H9 (cell line): ENCODE results near the gene XXYLT1. TPM values are rescaled to one million over a fixed set of nuclear protein-coding genes. Genes with fewer than 3 reads are reported as not detected.
A peak's percentile ranks its signal among the peaks of the same experiment; 100 is the strongest.

Experiments used
- DNase-seq: peaks from one replicate; pipeline ENCODE4 v3.0.0-alpha.2; 2017
- H2AFZ ChIP-seq: one replicate; pipeline ENCODE4 v1.6.1; 2013; ENCODE audit warnings: mild to moderate bottlenecking, low read length, control low read depth, moderate library complexity
- H2AK5ac ChIP-seq: 2 replicates; pipeline ENCODE4 v1.6.1; 2013; ENCODE audit warnings: low read length, control low read depth, mixed read lengths; ENCODE audit not compliant: insufficient read length
- H2BK120ac ChIP-seq: one replicate; pipeline ENCODE4 v1.6.1; 2013; ENCODE audit warnings: low read depth, mild to moderate bottlenecking, low read length, control low read depth, inconsistent platforms; ENCODE audit not compliant: poor library complexity, severe bottlenecking
- H2BK12ac ChIP-seq: 2 replicates; pipeline ENCODE4 v1.6.1; 2013; ENCODE audit warnings: low read length, control low read depth, mixed read lengths, low read depth; ENCODE audit not compliant: insufficient read length
- H2BK15ac ChIP-seq: 2 replicates; pipeline ENCODE4 v1.6.1; 2013; ENCODE audit warnings: low read depth, low read length, control low read depth
- H2BK20ac ChIP-seq: one replicate; pipeline ENCODE4 v1.6.1; 2013; ENCODE audit warnings: low read depth, mild to moderate bottlenecking, low read length, control low read depth, inconsistent platforms; ENCODE audit not compliant: poor library complexity, severe bottlenecking
- H2BK5ac ChIP-seq: 2 replicates; pipeline ENCODE4 v1.6.1; 2013; ENCODE audit warnings: low read length, control low read depth, mixed read lengths; ENCODE audit not compliant: insufficient read length
- H3K14ac ChIP-seq: 2 replicates; pipeline ENCODE4 v1.6.1; 2013; ENCODE audit warnings: low read length, control low read depth; ENCODE audit not compliant: insufficient read depth
- H3K18ac ChIP-seq: 2 replicates; pipeline ENCODE4 v1.6.1; 2013; ENCODE audit warnings: low read depth, mild to moderate bottlenecking, mixed read lengths, low read length, control low read depth; ENCODE audit not compliant: insufficient read length
- H3K23ac ChIP-seq: 2 replicates; pipeline ENCODE4 v1.6.1; 2013; ENCODE audit warnings: low read length, control low read depth, mixed read lengths, low read depth; ENCODE audit not compliant: insufficient read length
- H3K23me2 ChIP-seq: 2 replicates; pipeline ENCODE4 v1.6.1; 2013; ENCODE audit warnings: low read depth, mild to moderate bottlenecking, mixed read lengths, low read length, control low read depth; ENCODE audit not compliant: insufficient read length, poor library complexity, severe bottlenecking
- H3K27ac ChIP-seq: 2 replicates; pipeline ENCODE4 v1.5.1; 2013; ENCODE audit warnings: low read length, control low read depth, mixed read lengths, low read depth; ENCODE audit not compliant: insufficient read length
- H3K27me3 ChIP-seq: 2 replicates; pipeline ENCODE4 v1.6.1; 2013; ENCODE audit warnings: low read length, control low read depth, inconsistent platforms; ENCODE audit not compliant: insufficient read depth
- H3K4ac ChIP-seq: 2 replicates; pipeline ENCODE4 v1.6.1; 2013; ENCODE audit warnings: low read depth, mild to moderate bottlenecking, control low read depth, inconsistent platforms, low read length, moderate library complexity
- H3K4me1 ChIP-seq: 2 replicates; pipeline ENCODE4 v1.6.1; 2013; ENCODE audit warnings: low read length, control low read depth, inconsistent platforms; ENCODE audit not compliant: insufficient read depth
- H3K4me2 ChIP-seq: 2 replicates; pipeline ENCODE4 v1.6.1; 2013; ENCODE audit warnings: low read length, control low read depth, mixed read lengths; ENCODE audit not compliant: insufficient read length, insufficient read depth
- H3K56ac ChIP-seq: 2 replicates; pipeline ENCODE4 v1.6.1; 2013; ENCODE audit warnings: low read depth, mild to moderate bottlenecking, mixed read lengths, low read length, control low read depth; ENCODE audit not compliant: insufficient read length
- H3K79me1 ChIP-seq: 2 replicates; pipeline ENCODE4 v1.6.1; 2013; ENCODE audit warnings: low read depth, mild to moderate bottlenecking, moderate library complexity, low read length, control low read depth, inconsistent platforms; ENCODE audit not compliant: insufficient read depth, poor library complexity, severe bottlenecking
- H3K79me2 ChIP-seq: 2 replicates; pipeline ENCODE4 v1.6.1; 2013; ENCODE audit warnings: low read length, control low read depth, inconsistent platforms; ENCODE audit not compliant: insufficient read depth
- H3K9ac ChIP-seq: 2 replicates; pipeline ENCODE4 v1.6.1; 2013; ENCODE audit warnings: low read length, control low read depth, mixed read lengths; ENCODE audit not compliant: insufficient read length; ENCODE audit errors: extremely low read depth
- H3K9me3 ChIP-seq: one replicate; pipeline ENCODE4 v1.6.1; 2013; ENCODE audit warnings: low read depth, low read length, inconsistent platforms; ENCODE audit not compliant: control insufficient read depth
- H3T11ph ChIP-seq: one replicate; pipeline ENCODE4 v1.6.1; 2013; ENCODE audit warnings: mild to moderate bottlenecking, low read length, control low read depth, inconsistent platforms
- H4K20me1 ChIP-seq: one replicate; pipeline ENCODE4 v1.6.1; 2013; ENCODE audit not compliant: control insufficient read depth, insufficient read length, insufficient read depth
- H4K5ac ChIP-seq: 2 replicates; pipeline ENCODE4 v1.6.1; 2013; ENCODE audit warnings: low read depth, mild to moderate bottlenecking, mixed read lengths, low read length, control low read depth; ENCODE audit not compliant: insufficient read length
- H4K8ac ChIP-seq: replicated peaks from 2 replicates; pipeline ENCODE4 v1.6.1; 2013; ENCODE audit warnings: low read length, control low read depth, mixed read lengths, low read depth; ENCODE audit not compliant: insufficient read length
- H4K91ac ChIP-seq: 2 replicates; pipeline ENCODE4 v1.6.1; 2013; ENCODE audit warnings: low read depth, mild to moderate bottlenecking, moderate library complexity, mixed read lengths, low read length, control low read depth; ENCODE audit not compliant: insufficient read length
- H3K27ac Mint-ChIP-seq, 3 experiments: 2 replicates in 2 of 3; 3 replicates in 1 of 3; pipeline ENCODE4 v1.8.0; 2020 to 2021; ENCODE audit warnings: mixed read lengths in 3 of 3, mild to moderate bottlenecking in 1 of 3, moderate library complexity in 1 of 3
- H3K27me3 Mint-ChIP-seq: 2 replicates; pipeline ENCODE4 v1.8.0; 2021; ENCODE audit warnings: low read depth, mild to moderate bottlenecking, moderate library complexity, mixed read lengths
- H3K36me3 Mint-ChIP-seq, 3 experiments: 2 replicates in 2 of 3; 3 replicates in 1 of 3; pipeline ENCODE4 v1.8.0; 2020 to 2021; ENCODE audit warnings: low read depth in 3 of 3, mixed read lengths in 3 of 3; ENCODE audit not compliant: insufficient read depth in 1 of 3
- H3K4me1 Mint-ChIP-seq, 2 experiments: 2 replicates each; pipeline ENCODE4 v1.8.0; 2020; ENCODE audit warnings: mixed read lengths in 2 of 2
- H3K4me3 Mint-ChIP-seq, 2 experiments: 2 replicates in 1 of 2; 3 replicates in 1 of 2; pipeline ENCODE4 v1.8.0; 2020 to 2021; ENCODE audit warnings: mild to moderate bottlenecking in 2 of 2, mixed read lengths in 2 of 2, moderate library complexity in 1 of 2
- H3K9me3 Mint-ChIP-seq, 2 experiments: 2 replicates in 1 of 2; 3 replicates in 1 of 2; pipeline ENCODE4 v1.8.0; 2020; ENCODE audit warnings: mild to moderate bottlenecking in 2 of 2, mixed read lengths in 2 of 2, moderate library complexity in 1 of 2
- WGBS: extraction: QIAGEN DNeasy Blood & Tissue Kit; methylation state at CpG from one replicate; pipeline ENCODE4 v1.1.7; 2013; ENCODE audit warnings: missing lambda C conversion rate, low lambda C conversion rate, mixed read lengths; ENCODE audit not compliant: insufficient read length; ENCODE audit errors: extremely low coverage; 5-methylcytosine and 5-hydroxymethylcytosine counted together
- total RNA-seq: library from RNA; stranded (reverse); gene quantifications from 2 replicates; pipeline ENCODE4 v1.2.1, GENCODE V29; 2021
- TF ChIP-seq, protein P1 (sequence below): fragments of 200-600 bp; sonication (generic); conservative IDR thresholded peaks from 3 replicates; pipeline ENCODE4 v1.8.0; 2021; ENCODE audit warnings: antibody characterized with exemption, mild to moderate bottlenecking

Gene XXYLT1
- total RNA-seq, 1 experiment from 2014 or later, result 22.7 TPM

DNA sequence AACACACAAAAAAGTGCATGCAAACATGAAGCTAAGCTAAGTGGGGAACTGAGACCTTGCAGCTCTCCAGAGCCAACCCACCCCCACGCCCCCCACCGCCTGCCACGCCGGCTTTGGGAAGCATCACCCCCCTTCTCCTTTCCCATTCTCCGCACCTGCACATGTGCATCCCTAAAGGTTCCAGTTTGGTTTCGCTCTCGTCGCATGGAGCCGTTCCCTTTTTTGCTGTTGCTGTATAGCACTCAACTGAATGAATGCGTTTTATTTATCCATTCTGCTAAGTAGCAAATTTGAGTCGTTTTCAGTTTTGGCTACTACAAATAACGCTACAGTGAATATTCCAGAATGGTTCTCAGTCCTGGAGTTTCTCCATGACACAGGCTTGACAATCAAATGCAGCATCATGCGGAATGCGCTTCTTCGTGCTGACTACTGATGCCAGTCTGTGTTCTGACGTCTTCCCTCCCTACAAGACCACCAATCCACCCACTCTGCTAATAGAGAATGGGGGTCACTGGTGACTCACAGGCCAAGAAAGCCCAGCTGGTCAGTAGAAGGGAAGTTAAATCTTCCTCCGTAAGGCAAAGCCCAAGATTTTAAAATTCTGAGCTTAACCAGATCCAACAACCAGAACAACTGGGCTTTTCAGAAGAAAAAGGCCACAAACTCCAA, 115.3 kb downstream of the XXYLT1 start:
- H3K23ac ChIP-seq, result no peak overlapping the region
- no peaks in the 10 kb centered on the region for H3K23me2 ChIP-seq
- no peak overlapping the region for H2BK20ac ChIP-seq
- no peak overlapping the region for H4K91ac ChIP-seq
- H3K27me3 ChIP-seq, result no peaks in the 10 kb centered on the region
- H3K4ac ChIP-seq, result no peak overlapping the region
- no peaks in the 10 kb centered on the region for H3K9me3 ChIP-seq
- H3T11ph ChIP-seq, result no peak overlapping the region
- no peak overlapping the region for H4K8ac ChIP-seq
- no peak overlapping the region for H3K14ac ChIP-seq
- Mint-ChIP-seq H3K4me3 (peak overlapping the region in 1 of 2 experiments; percentile 49; a peak in 2 of 5 replicates), H3K27me3 (no peaks in the 10 kb centered on the region; the same call in 1 of the 2 replicates), H3K9me3 (no peaks in the 10 kb centered on the region), H3K27ac (peak overlapping the region in 1 of 3 experiments; percentile 37; a peak in 2 of 7 replicates), H3K4me1 (peaks cover 63 to 71% of the 10 kb centered on the region in 2 experiments), H3K36me3 (peaks cover 2 to 8% (median 8%) of the 10 kb centered on the region in 3 experiments; a peak in 5 of 7 replicates)
- H3K56ac ChIP-seq, result no peak overlapping the region
- no peak overlapping the region for H3K27ac ChIP-seq
- DNase-seq, result no peak
- H2AFZ ChIP-seq, result no peak overlapping the region
- no peaks in the 10 kb centered on the region for H3K79me1 ChIP-seq
- TF ChIP-seq, protein P1, sequence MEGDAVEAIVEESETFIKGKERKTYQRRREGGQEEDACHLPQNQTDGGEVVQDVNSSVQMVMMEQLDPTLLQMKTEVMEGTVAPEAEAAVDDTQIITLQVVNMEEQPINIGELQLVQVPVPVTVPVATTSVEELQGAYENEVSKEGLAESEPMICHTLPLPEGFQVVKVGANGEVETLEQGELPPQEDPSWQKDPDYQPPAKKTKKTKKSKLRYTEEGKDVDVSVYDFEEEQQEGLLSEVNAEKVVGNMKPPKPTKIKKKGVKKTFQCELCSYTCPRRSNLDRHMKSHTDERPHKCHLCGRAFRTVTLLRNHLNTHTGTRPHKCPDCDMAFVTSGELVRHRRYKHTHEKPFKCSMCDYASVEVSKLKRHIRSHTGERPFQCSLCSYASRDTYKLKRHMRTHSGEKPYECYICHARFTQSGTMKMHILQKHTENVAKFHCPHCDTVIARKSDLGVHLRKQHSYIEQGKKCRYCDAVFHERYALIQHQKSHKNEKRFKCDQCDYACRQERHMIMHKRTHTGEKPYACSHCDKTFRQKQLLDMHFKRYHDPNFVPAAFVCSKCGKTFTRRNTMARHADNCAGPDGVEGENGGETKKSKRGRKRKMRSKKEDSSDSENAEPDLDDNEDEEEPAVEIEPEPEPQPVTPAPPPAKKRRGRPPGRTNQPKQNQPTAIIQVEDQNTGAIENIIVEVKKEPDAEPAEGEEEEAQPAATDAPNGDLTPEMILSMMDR, result no peak
- no peak overlapping the region for H2BK12ac ChIP-seq
- no peak overlapping the region for H2BK120ac ChIP-seq
- no peak overlapping the region for H3K4me2 ChIP-seq
- no CpG with 5 or more reads among the region's 17 CpGs for WGBS
- H2BK5ac ChIP-seq, result no peak overlapping the region
- H4K5ac ChIP-seq, result no peak overlapping the region
- no peak overlapping the region for H3K9ac ChIP-seq
- no peak overlapping the region for H3K18ac ChIP-seq
- no peak overlapping the region for H2AK5ac ChIP-seq
- H3K4me1 ChIP-seq, result peaks cover 15% of the 10 kb centered on the region; the same call in 1 of the 2 replicates
- no peaks in the 10 kb centered on the region for H4K20me1 ChIP-seq
- no peak overlapping the region for H2BK15ac ChIP-seq
- no peaks in the 10 kb centered on the region for H3K79me2 ChIP-seq
